ENCODE measurements around the gene ITPRIPL1. TPM values are rescaled to one million over a fixed set of nuclear protein-coding genes. Genes with fewer than 3 reads are reported as not detected.

ITPRIPL1 gene
- total RNA-seq, 1 donor from 2014 or later: 4.3 TPM

DNA sequence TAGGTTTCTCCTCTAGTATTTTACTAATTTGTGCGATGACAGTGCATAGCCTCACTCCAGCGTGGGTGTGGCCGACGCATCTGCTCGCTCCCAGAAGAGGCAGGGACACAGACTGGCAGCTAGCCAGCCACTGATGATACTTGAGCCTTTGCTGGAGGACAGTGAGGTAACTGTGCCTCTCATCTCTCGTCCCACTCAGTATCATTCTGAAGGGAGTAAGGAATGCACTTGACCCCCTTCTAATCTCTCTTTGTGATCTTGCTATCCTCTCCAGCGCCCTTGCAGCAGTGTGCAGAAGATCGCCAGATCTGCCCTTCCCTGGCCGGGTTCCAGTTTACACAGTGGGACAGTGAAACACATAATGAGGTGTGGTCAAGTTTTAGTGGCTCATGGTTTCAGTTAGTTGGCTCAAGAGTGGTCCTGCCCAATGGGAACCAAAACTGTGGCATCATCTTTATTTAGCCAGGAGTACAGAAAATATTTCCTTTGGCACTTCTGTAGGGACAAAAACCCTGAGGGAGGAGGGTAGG is 28.0 kb downstream of the ITPRIPL1 start:
- Histone ChIP-seq H3K4me1 (no peaks in the 10 kb centered on the region), H3K27me3 (no peaks in the 10 kb centered on the region), H3K27ac (no peak overlapping the region), H4K20me1 (ENCODE audit: low read depth) (no peaks in the 10 kb centered on the region), H2AFZ (replicated peaks) (no peak overlapping the region), H3K4me3 (no peak overlapping the region), H3K9me3 (ENCODE audit: low read depth) (no peaks in the 10 kb centered on the region), H3K9ac (no peak overlapping the region), H3F3A (ENCODE audit: low read depth) (no peaks in the 10 kb centered on the region), H3K79me2 (ENCODE audit: low read depth) (no peaks in the 10 kb centered on the region), H3K36me3 (peaks cover 5% of the 10 kb centered on the region), H3K4me2 (no peak overlapping the region)
- H3K4me3 Mint-ChIP-seq: no peak overlapping the region
- no peaks in the 10 kb centered on the region for H3K9me3 Mint-ChIP-seq
- no peak for DNase-seq (ENCODE audit: low spot score)
- no peak overlapping the region for H3K27ac Mint-ChIP-seq
- TF ChIP-seq EZH2 (IDR thresholded peaks at IDR 0.05) (no peak), EZH2phosphoT487 (IDR thresholded peaks at IDR 0.05) (no peak)
- TF ChIP-seq, protein P1, sequence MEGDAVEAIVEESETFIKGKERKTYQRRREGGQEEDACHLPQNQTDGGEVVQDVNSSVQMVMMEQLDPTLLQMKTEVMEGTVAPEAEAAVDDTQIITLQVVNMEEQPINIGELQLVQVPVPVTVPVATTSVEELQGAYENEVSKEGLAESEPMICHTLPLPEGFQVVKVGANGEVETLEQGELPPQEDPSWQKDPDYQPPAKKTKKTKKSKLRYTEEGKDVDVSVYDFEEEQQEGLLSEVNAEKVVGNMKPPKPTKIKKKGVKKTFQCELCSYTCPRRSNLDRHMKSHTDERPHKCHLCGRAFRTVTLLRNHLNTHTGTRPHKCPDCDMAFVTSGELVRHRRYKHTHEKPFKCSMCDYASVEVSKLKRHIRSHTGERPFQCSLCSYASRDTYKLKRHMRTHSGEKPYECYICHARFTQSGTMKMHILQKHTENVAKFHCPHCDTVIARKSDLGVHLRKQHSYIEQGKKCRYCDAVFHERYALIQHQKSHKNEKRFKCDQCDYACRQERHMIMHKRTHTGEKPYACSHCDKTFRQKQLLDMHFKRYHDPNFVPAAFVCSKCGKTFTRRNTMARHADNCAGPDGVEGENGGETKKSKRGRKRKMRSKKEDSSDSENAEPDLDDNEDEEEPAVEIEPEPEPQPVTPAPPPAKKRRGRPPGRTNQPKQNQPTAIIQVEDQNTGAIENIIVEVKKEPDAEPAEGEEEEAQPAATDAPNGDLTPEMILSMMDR (IDR thresholded peaks at IDR 0.05): no peak
- H3K36me3 Mint-ChIP-seq: peaks cover 41% of the 10 kb centered on the region
- H3K4me1 Mint-ChIP-seq: no peaks in the 10 kb centered on the region
- no peaks in the 10 kb centered on the region for H3K27me3 Mint-ChIP-seq (ENCODE audit: insufficient read depth, low read depth)

DNA sequence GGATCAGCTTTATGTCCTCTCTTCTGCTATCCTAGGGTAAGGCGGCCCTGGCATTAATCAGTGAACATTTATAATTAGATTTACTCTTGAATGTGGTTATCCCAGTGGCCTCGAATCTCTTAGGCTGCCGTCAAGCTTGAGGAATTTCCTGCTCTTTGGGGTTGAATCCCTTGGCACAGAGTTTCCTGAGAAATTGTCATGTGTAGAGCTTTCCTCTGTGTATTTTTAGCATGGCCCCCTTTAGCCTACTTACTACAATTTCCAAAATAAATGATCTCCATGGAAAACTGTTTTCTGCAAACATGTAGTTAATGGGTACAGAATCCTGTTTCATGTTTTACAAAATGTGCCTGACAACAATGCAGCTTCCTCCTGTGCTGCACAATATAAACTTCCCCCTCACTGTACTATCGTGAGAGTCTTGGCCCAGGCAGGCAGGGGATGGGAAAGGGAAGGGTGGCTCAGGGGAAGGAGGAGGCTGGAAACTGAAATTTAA is 28.5 kb downstream of the ITPRIPL1 start:
- H3K4me3 ChIP-seq: no peak overlapping the region
- TF ChIP-seq EZH2phosphoT487 (IDR thresholded peaks at IDR 0.05): no peak
- no peak overlapping the region for H3K4me2 ChIP-seq
- Mint-ChIP-seq H3K36me3 (peaks cover 41% of the 10 kb centered on the region), H3K4me1 (no peaks in the 10 kb centered on the region), H3K9me3 (no peaks in the 10 kb centered on the region), H3K4me3 (no peak overlapping the region), H3K27me3 (ENCODE audit: insufficient read depth, low read depth) (no peaks in the 10 kb centered on the region), H3K27ac (no peak overlapping the region)
- no peak for DNase-seq (ENCODE audit: low spot score)
- H3K9me3 ChIP-seq (ENCODE audit: low read depth): no peaks in the 10 kb centered on the region
- H3K27ac ChIP-seq: no peak overlapping the region
- H3K36me3 ChIP-seq: peaks cover 5% of the 10 kb centered on the region
- no peaks in the 10 kb centered on the region for H3K27me3 ChIP-seq
- no peaks in the 10 kb centered on the region for H4K20me1 ChIP-seq (ENCODE audit: low read depth)
- no peaks in the 10 kb centered on the region for H3K4me1 ChIP-seq
- no peak overlapping the region for H3K9ac ChIP-seq
- H2AFZ ChIP-seq (replicated peaks): no peak overlapping the region
- H3F3A ChIP-seq (ENCODE audit: low read depth): no peaks in the 10 kb centered on the region
- no peaks in the 10 kb centered on the region for H3K79me2 ChIP-seq (ENCODE audit: low read depth)

DNA sequence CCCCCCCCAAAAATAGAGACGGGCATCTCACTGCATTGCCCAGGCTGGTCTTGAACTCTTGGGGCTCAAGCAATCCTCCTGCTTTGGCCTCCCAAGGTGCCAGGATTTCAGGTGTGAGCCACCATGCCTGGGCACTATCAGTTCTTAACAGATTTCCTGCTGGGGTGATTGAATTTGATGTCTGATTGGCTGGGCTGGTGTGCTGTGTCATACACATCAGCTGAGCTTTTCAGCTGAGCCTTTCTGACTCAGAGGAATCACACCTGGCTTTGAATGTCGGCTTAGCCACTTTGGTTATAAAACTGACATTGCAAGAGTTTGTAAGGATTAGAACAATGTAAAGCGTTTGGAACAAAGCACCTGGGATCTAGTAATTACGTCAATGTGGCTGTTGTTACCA is 29.4 kb downstream of the ITPRIPL1 start:
- H3K36me3 ChIP-seq: no peaks in the 10 kb centered on the region
- no peaks in the 10 kb centered on the region for H3K9me3 ChIP-seq (ENCODE audit: low read depth)
- Mint-ChIP-seq H3K4me1 (no peaks in the 10 kb centered on the region), H3K36me3 (peaks cover 36% of the 10 kb centered on the region), H3K9me3 (no peaks in the 10 kb centered on the region), H3K27me3 (ENCODE audit: insufficient read depth, low read depth) (no peaks in the 10 kb centered on the region), H3K4me3 (no peak overlapping the region), H3K27ac (no peak overlapping the region)
- H3F3A ChIP-seq (ENCODE audit: low read depth): no peaks in the 10 kb centered on the region
- H3K27ac ChIP-seq: no peak overlapping the region
- TF ChIP-seq EZH2 (IDR thresholded peaks at IDR 0.05) (no peak), EZH2phosphoT487 (IDR thresholded peaks at IDR 0.05) (no peak)
- TF ChIP-seq, protein P1 (IDR thresholded peaks at IDR 0.05): no peak
- no peaks in the 10 kb centered on the region for H3K27me3 ChIP-seq
- H3K4me2 ChIP-seq: no peak overlapping the region
- no peak for DNase-seq (ENCODE audit: low spot score)
- H3K4me1 ChIP-seq: no peaks in the 10 kb centered on the region
- no peak overlapping the region for H3K9ac ChIP-seq
- no peaks in the 10 kb centered on the region for H3K79me2 ChIP-seq (ENCODE audit: low read depth)
- no peaks in the 10 kb centered on the region for H4K20me1 ChIP-seq (ENCODE audit: low read depth)
- H2AFZ ChIP-seq (replicated peaks): no peak overlapping the region
- no peak overlapping the region for H3K4me3 ChIP-seq

DNA sequence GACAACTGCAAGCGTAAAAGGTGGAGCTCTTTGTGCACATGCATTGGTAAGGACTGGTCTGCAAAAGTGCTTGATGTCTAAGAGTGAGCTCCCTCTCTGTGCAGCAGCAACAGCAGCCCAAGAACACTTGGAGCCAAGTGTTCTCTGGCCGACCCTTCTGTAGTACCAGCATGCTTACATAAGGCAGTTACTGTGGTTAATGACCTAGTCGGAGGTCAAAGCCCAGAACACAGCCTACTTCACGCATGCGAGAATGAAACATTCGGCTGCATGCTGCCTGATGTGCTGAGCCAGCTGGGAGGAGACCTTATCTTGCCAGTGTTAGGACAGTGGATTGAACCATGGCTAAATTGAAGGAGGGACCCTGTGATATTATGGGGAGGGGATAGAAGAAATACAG is 31.8 kb downstream of the ITPRIPL1 start:
- Histone ChIP-seq H2AFZ (replicated peaks) (no peak overlapping the region), H3K27ac (no peak overlapping the region), H3K27me3 (no peaks in the 10 kb centered on the region), H3K9me3 (ENCODE audit: low read depth) (no peaks in the 10 kb centered on the region), H3K4me3 (no peak overlapping the region), H4K20me1 (ENCODE audit: low read depth) (no peaks in the 10 kb centered on the region), H3K4me2 (no peak overlapping the region), H3K79me2 (ENCODE audit: low read depth) (no peaks in the 10 kb centered on the region), H3K4me1 (no peaks in the 10 kb centered on the region), H3K36me3 (peaks cover 4% of the 10 kb centered on the region), H3K9ac (no peak overlapping the region), H3F3A (ENCODE audit: low read depth) (no peaks in the 10 kb centered on the region)
- H3K4me3 Mint-ChIP-seq: no peak overlapping the region
- no peaks in the 10 kb centered on the region for H3K27me3 Mint-ChIP-seq (ENCODE audit: insufficient read depth, low read depth)
- H3K4me1 Mint-ChIP-seq: no peaks in the 10 kb centered on the region
- H3K9me3 Mint-ChIP-seq: no peaks in the 10 kb centered on the region
- TF ChIP-seq EZH2phosphoT487 (IDR thresholded peaks at IDR 0.05) (no peak), EZH2 (IDR thresholded peaks at IDR 0.05) (no peak)
- TF ChIP-seq, protein P1 (IDR thresholded peaks at IDR 0.05): no peak
- H3K36me3 Mint-ChIP-seq: peaks cover 34% of the 10 kb centered on the region
- no peak for DNase-seq (ENCODE audit: low spot score)
- no peak overlapping the region for H3K27ac Mint-ChIP-seq
